GM23338 (cell line): Measurements from ENCODE around the gene ELFN2.

Source experiments
- CTCF ChIP-seq, 2 experiments: fragments of 200-600 bp in 1 of 2; sonication (generic) in 1 of 2; conservative IDR thresholded peaks; 2 replicates each; pipeline versions ENCODE4 v1.5.1 to v1.6.1; 2016 to 2017; ENCODE audit warnings: antibody characterized with exemption in 2 of 2, low read depth in 2 of 2, mild to moderate bottlenecking in 2 of 2, moderate library complexity in 1 of 2
- POLR2AphosphoS5 ChIP-seq: IDR thresholded peaks from 2 replicates; pipeline ENCODE4 v1.6.1; 2016; ENCODE audit warnings: antibody characterized with exemption, low read depth

GRCh38 chr22:37401401-37402183, 25.7 kb downstream of the ELFN2 start:
- no peak for TF ChIP-seq CTCF (conservative IDR thresholded peaks at IDR 0.05; ENCODE audit: low read depth in 2 of 2)
- no peak for TF ChIP-seq POLR2AphosphoS5
